K562 (cell line): ENCODE results near the gene GPR162. TPM values are rescaled to one million over a fixed set of nuclear protein-coding genes. Genes with fewer than 3 reads are reported as not detected.

Experiments used
- E2F6 ChIP-seq, 2 experiments: IDR thresholded peaks; 2 replicates each; pipeline ENCODE4 v1.6.1; 2011; ENCODE audit warnings: borderline replicate concordance in 1 of 2, control low read depth in 1 of 2, low read depth in 1 of 2, low read length in 1 of 2, mild to moderate bottlenecking in 1 of 2, mixed read lengths in 1 of 2, moderate library complexity in 1 of 2; ENCODE audit not compliant: insufficient read depth in 1 of 2, insufficient read length in 1 of 2, poor library complexity in 1 of 2, severe bottlenecking in 1 of 2; ENCODE audit errors: extremely low read depth in 1 of 2
- GABPB1 ChIP-seq: sonication (generic); formaldehyde crosslinking; IDR thresholded peaks from 2 replicates; pipeline ENCODE4 v1.8.0; 2022; ENCODE audit warnings: mild to moderate bottlenecking, missing genetic modification reagents
- HNRNPK ChIP-seq: fragments of 200-400 bp; formaldehyde crosslinking; IDR thresholded peaks from one replicate; pipeline ENCODE4 v1.6.1; 2018; ENCODE audit warnings: mild to moderate bottlenecking, low read depth, low read length; ENCODE audit not compliant: poor library complexity, severe bottlenecking
- MAZ ChIP-seq, 2 experiments: fragments of 450-650 bp in 1 of 2; sonication (generic) in 1 of 2; formaldehyde crosslinking; IDR thresholded peaks in 1 of 2; conservative IDR thresholded peaks in 1 of 2; 2 replicates each; pipeline versions ENCODE4 v1.4.0 to v1.5.0; 2020; ENCODE audit warnings: mild to moderate bottlenecking in 1 of 2, missing genetic modification reagents in 1 of 2
- SREBF1 ChIP-seq: fragments of 150-350 bp; IDR thresholded peaks from 2 replicates; pipeline ENCODE4 v1.6.1; 2014; ENCODE audit warnings: antibody characterized with exemption, low read depth, low read length, borderline replicate concordance
- ZMIZ1 ChIP-seq, 2 experiments: fragments of 150-350 bp in 1 of 2; IDR thresholded peaks; 2 replicates each; pipeline ENCODE4 v1.6.1; 2012 to 2016; ENCODE audit warnings: low read depth in 2 of 2, low read length in 2 of 2, mild to moderate bottlenecking in 1 of 2, moderate library complexity in 1 of 2
- ZNF431 ChIP-seq: sonication (generic); formaldehyde crosslinking; IDR thresholded peaks from 2 replicates; pipeline ENCODE4 v1.8.0; 2022; ENCODE audit warnings: mild to moderate bottlenecking, missing genetic modification reagents
- ZNF586 ChIP-seq: fragments of 450-650 bp; formaldehyde crosslinking; conservative IDR thresholded peaks from 2 replicates; pipeline ENCODE4 v1.4.0; 2020; ENCODE audit warnings: mild to moderate bottlenecking, moderate library complexity
- polyA plus RNA-seq, 8 experiments: library from polyadenylated mRNA; depleted of rRNA in 4 of 8; stranded (reverse) in 5 of 8; unstranded in 3 of 8; fragments of >200 nt; fragmentation: Nextera tagmentation in 2 of 8; fragmentation: Illumina TruSeq in 1 of 8; extraction: Ambion mirVana in 2 of 8; extraction: Trizol in 1 of 8; gene quantifications; 2 replicates each; pipeline versions ENCODE4 v1.2.1 to v1.2.3, GENCODE V29; 2011 to 2014; ENCODE audit warnings: inconsistent platforms in 1 of 8, missing spikeins in 1 of 8
- total RNA-seq, 7 experiments: library from RNA; depleted of rRNA in 6 of 7; stranded (reverse); fragments of >200 nt in 6 of 7; fragmentation: Illumina TruSeq in 2 of 7; extraction: Trizol in 2 of 7; gene quantifications; 2 replicates each; pipeline versions ENCODE4 v1.2.1 to v1.2.3, GENCODE V29; 2011 to 2021; ENCODE audit warnings: low replicate concordance in 1 of 7
- TF ChIP-seq, protein P1 (sequence below), 2 experiments: fragments of 450-650 bp in 1 of 2; sonication (generic) in 1 of 2; formaldehyde crosslinking in 1 of 2; IDR thresholded peaks; 2 replicates each; pipeline versions ENCODE4 v1.7.1 to v1.9.0; 2016 to 2022; ENCODE audit warnings: inconsistent platforms in 1 of 2, mild to moderate bottlenecking in 1 of 2, missing genetic modification reagents in 1 of 2

The GPR162 gene
- total and polyA plus RNA-seq, 9 of the 15 experiments (the other 6 are each of a cell fraction or from before 2014, with no cell fraction given): 0.65 to 1.8 (median 1.1) TPM; not detected in 2

- TF ChIP-seq ZMIZ1 (IDR thresholded peaks at IDR 0.05; ENCODE audit: low read depth in 2 of 2, low read length in 2 of 2): no peak
- TF ChIP-seq SREBF1: no peak
- TF ChIP-seq ZNF586 (CRISPR knock-in tag): no peak
- TF ChIP-seq HNRNPK: peak; percentile 26
- TF ChIP-seq MAZ (CRISPR knock-in tag; conservative IDR thresholded peaks at IDR 0.05 in 1 of 2, IDR thresholded peaks at IDR 0.05 in 1 of 2): no peak
- TF ChIP-seq E2F6 (IDR thresholded peaks at IDR 0.05; ENCODE audit: borderline replicate concordance in 1 of 2, extremely low read depth in 1 of 2, insufficient read depth in 1 of 2, insufficient read length in 1 of 2, low read depth in 1 of 2, low read length in 1 of 2, poor library complexity in 1 of 2, severe bottlenecking in 1 of 2): peak; percentile 82 to 90
- no peak for TF ChIP-seq ZNF431 (CRISPR knock-in tag)
- TF ChIP-seq, protein P1, sequence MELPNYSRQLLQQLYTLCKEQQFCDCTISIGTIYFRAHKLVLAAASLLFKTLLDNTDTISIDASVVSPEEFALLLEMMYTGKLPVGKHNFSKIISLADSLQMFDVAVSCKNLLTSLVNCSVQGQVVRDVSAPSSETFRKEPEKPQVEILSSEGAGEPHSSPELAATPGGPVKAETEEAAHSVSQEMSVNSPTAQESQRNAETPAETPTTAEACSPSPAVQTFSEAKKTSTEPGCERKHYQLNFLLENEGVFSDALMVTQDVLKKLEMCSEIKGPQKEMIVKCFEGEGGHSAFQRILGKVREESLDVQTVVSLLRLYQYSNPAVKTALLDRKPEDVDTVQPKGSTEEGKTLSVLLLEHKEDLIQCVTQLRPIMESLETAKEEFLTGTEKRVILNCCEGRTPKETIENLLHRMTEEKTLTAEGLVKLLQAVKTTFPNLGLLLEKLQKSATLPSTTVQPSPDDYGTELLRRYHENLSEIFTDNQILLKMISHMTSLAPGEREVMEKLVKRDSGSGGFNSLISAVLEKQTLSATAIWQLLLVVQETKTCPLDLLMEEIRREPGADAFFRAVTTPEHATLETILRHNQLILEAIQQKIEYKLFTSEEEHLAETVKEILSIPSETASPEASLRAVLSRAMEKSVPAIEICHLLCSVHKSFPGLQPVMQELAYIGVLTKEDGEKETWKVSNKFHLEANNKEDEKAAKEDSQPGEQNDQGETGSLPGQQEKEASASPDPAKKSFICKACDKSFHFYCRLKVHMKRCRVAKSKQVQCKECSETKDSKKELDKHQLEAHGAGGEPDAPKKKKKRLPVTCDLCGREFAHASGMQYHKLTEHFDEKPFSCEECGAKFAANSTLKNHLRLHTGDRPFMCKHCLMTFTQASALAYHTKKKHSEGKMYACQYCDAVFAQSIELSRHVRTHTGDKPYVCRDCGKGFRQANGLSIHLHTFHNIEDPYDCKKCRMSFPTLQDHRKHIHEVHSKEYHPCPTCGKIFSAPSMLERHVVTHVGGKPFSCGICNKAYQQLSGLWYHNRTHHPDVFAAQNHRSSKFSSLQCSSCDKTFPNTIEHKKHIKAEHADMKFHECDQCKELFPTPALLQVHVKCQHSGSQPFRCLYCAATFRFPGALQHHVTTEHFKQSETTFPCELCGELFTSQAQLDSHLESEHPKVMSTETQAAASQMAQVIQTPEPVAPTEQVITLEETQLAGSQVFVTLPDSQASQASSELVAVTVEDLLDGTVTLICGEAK (IDR thresholded peaks at IDR 0.05): no peak
- TF ChIP-seq, protein P1 (CRISPR knock-in tag; IDR thresholded peaks at IDR 0.05): no peak
- TF ChIP-seq GABPB1 (CRISPR knock-in tag): peak; percentile 45; the same call in 1 of the 2 replicates
These were observed 46.0 kb downstream of the GPR162 start, which contains the start of gene TPI1 (continued) for GRCh38 chr12:6867413-6868210.
